DOHH2 (cell line): ENCODE measurements around the gene TICRR.

Source experiments
- H3F3A ChIP-seq: fragments of 200-600 bp; sonication (generic), shearing (Covaris generic); 2 replicates; pipeline ENCODE4 v1.6.0; 2016; ENCODE audit warnings: antibody characterized with exemption, mild to moderate bottlenecking; ENCODE audit not compliant: control insufficient read depth, insufficient read depth
- H3K27ac ChIP-seq: fragments of 200-600 bp; sonication (generic); 2 replicates; pipeline ENCODE4 v1.5.1; 2014; ENCODE audit warnings: low read depth, mild to moderate bottlenecking, low read length, moderate library complexity
- H3K27me3 ChIP-seq: fragments of 200-600 bp; sonication (generic); 2 replicates; pipeline ENCODE4 v1.6.1; 2014; ENCODE audit warnings: mild to moderate bottlenecking, low read length, mixed read lengths; ENCODE audit not compliant: control insufficient read depth
- H3K36me3 ChIP-seq: fragments of 200-600 bp; sonication (generic); 2 replicates; pipeline ENCODE4 v1.6.1; 2014; ENCODE audit warnings: mild to moderate bottlenecking, low read length, moderate library complexity, mixed read lengths; ENCODE audit not compliant: control insufficient read depth
- H3K4me1 ChIP-seq: fragments of 200-600 bp; sonication (generic); 2 replicates; pipeline ENCODE4 v1.6.1; 2014; ENCODE audit warnings: mild to moderate bottlenecking, low read length, mixed read lengths; ENCODE audit not compliant: control insufficient read depth
- H3K4me2 ChIP-seq: fragments of 200-600 bp; sonication (generic); 2 replicates; pipeline ENCODE4 v1.6.0; 2014; ENCODE audit warnings: mild to moderate bottlenecking, low read length, moderate library complexity
- H3K4me3 ChIP-seq: fragments of 200-600 bp; sonication (generic); 2 replicates; pipeline ENCODE4 v1.5.1; 2014; ENCODE audit warnings: mild to moderate bottlenecking, low read length, mixed read lengths
- H3K79me2 ChIP-seq: fragments of 200-600 bp; sonication (generic); 2 replicates; pipeline ENCODE4 v1.6.1; 2014; ENCODE audit warnings: mild to moderate bottlenecking, low read length, mixed read lengths; ENCODE audit not compliant: control insufficient read depth
- H3K9me2 ChIP-seq: fragments of 200-600 bp; sonication (generic); replicated peaks from 2 replicates; pipeline ENCODE4 v1.6.1; 2014; ENCODE audit warnings: mild to moderate bottlenecking, low read length, mixed read lengths; ENCODE audit not compliant: control insufficient read depth
- H3K9me3 ChIP-seq: fragments of 200-600 bp; sonication (generic); 2 replicates; pipeline ENCODE4 v1.6.1; 2014; ENCODE audit warnings: antibody characterized with exemption, low read length, mixed read lengths; ENCODE audit not compliant: control insufficient read depth, insufficient read depth
- H4K20me1 ChIP-seq: fragments of 200-600 bp; sonication (generic); 2 replicates; pipeline ENCODE4 v1.6.0; 2014; ENCODE audit warnings: low read depth, mild to moderate bottlenecking, antibody characterized with exemption, low read length, moderate library complexity; ENCODE audit not compliant: control insufficient read depth, insufficient read depth
- CTCF ChIP-seq: fragments of 200-600 bp; sonication (generic); IDR thresholded peaks from one replicate; pipeline ENCODE4 v1.5.1; 2014; ENCODE audit warnings: antibody characterized with exemption, mild to moderate bottlenecking, low read depth, low read length; ENCODE audit not compliant: poor library complexity, severe bottlenecking
- EZH2phosphoT487 ChIP-seq: fragments of 200-600 bp; sonication (generic); IDR thresholded peaks from 2 replicates; pipeline ENCODE4 v1.6.1; 2017; ENCODE audit warnings: borderline replicate concordance, mild to moderate bottlenecking, antibody characterized with exemption, low read length, moderate library complexity, mixed read lengths

The TICRR gene

DNA sequence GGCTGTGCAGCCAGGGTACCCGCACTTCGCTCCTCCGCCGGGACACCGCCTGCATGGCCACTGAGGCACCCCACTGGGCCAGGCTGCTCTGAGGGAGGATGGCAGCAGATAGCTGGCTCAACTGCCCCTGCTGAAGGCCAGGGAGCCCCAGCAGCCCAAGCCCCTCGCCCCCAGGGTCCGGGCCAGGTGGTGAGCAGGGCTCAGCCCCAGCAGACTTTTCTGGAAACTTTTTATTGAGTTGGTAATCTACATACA lies 92.4 kb downstream of the TICRR start:
- H3K27me3 ChIP-seq, result peaks cover 19% of the 10 kb centered on the region
- H3K27ac ChIP-seq, result no peak overlapping the region
- no peaks in the 10 kb centered on the region for H3K79me2 ChIP-seq
- H3K9me3 ChIP-seq, result no peaks in the 10 kb centered on the region
- H3K4me2 ChIP-seq, result no peak overlapping the region
- no peaks in the 10 kb centered on the region for H3K9me2 ChIP-seq
- no peak for TF ChIP-seq CTCF
- no peak overlapping the region for H3K4me3 ChIP-seq
- no peaks in the 10 kb centered on the region for H3K36me3 ChIP-seq
- H4K20me1 ChIP-seq, result no peaks in the 10 kb centered on the region
- H3F3A ChIP-seq, result peaks cover 4% of the 10 kb centered on the region; the same call in 1 of the 2 replicates
- H3K4me1 ChIP-seq, result no peaks in the 10 kb centered on the region

- no peaks in the 10 kb centered on the region for H3K79me2 ChIP-seq
- H3K4me1 ChIP-seq, result no peaks in the 10 kb centered on the region
- H3K4me3 ChIP-seq, result no peak overlapping the region
- H4K20me1 ChIP-seq, result no peaks in the 10 kb centered on the region
- H3K27ac ChIP-seq, result no peak overlapping the region
- no peaks in the 10 kb centered on the region for H3K36me3 ChIP-seq
- H3K9me3 ChIP-seq, result no peaks in the 10 kb centered on the region
- TF ChIP-seq CTCF (no peak), EZH2phosphoT487 (no peak)
- peaks cover 19% of the 10 kb centered on the region for H3K27me3 ChIP-seq
- H3F3A ChIP-seq, result peaks cover 4% of the 10 kb centered on the region; the same call in 1 of the 2 replicates
- H3K4me2 ChIP-seq, result no peak overlapping the region
- H3K9me2 ChIP-seq, result no peaks in the 10 kb centered on the region
These were observed 92.9 kb downstream of the TICRR start for GRCh38 chr15:89668171-89668570.

DNA sequence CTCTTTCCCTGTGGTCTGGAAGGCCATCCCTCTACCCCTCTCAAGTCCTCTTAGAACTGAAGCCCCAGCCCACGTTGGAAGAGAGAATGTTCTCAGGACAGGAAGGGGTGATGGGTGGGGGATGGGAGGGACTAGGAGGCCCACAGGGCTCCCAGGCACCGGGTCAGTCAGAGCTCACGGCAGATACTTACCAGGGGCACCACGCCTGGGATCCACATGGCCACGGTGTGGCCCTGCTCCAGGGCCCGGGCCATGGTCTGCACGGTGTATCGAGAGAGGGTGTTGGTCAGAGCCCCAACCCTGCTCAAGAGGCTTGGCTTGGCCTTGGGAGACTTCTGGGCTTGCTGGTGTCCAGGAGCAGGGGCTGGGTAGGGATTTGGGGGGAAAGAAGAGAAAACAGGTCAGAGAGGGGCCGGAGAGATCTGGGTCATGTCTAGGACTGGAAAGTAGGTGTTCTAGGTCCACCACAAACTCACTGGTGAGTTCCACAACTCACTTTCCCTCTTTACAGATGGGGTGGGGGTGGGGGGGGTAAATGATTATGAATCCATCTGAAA lies 94.1 kb downstream of the TICRR start:
- Histone ChIP-seq H3K27me3 (peaks cover 18% of the 10 kb centered on the region), H3K9me2 (no peaks in the 10 kb centered on the region), H3K4me1 (no peaks in the 10 kb centered on the region), H3K36me3 (no peaks in the 10 kb centered on the region), H3K9me3 (no peaks in the 10 kb centered on the region), H3K27ac (no peak overlapping the region), H3F3A (peaks cover 4% of the 10 kb centered on the region; the same call in 1 of the 2 replicates), H4K20me1 (no peaks in the 10 kb centered on the region), H3K4me2 (no peak overlapping the region), H3K4me3 (no peak overlapping the region), H3K79me2 (no peaks in the 10 kb centered on the region)
- TF ChIP-seq EZH2phosphoT487 (no peak), CTCF (no peak)

GRCh38 chr15:89669941-89670340 lies 94.7 kb downstream of the TICRR start:
- Histone ChIP-seq H4K20me1 (no peaks in the 10 kb centered on the region), H3F3A (peaks cover 2% of the 10 kb centered on the region; the same call in 1 of the 2 replicates), H3K79me2 (no peaks in the 10 kb centered on the region), H3K4me2 (no peak overlapping the region), H3K27ac (no peak overlapping the region), H3K9me2 (no peaks in the 10 kb centered on the region), H3K4me3 (no peak overlapping the region), H3K27me3 (peaks cover 13% of the 10 kb centered on the region), H3K4me1 (no peaks in the 10 kb centered on the region), H3K9me3 (no peaks in the 10 kb centered on the region), H3K36me3 (no peaks in the 10 kb centered on the region)
- TF ChIP-seq EZH2phosphoT487 (no peak), CTCF (no peak)
